HepG2 (cell line): ENCODE results near the gene NCOA5. TPM values are rescaled to one million over a fixed set of nuclear protein-coding genes. Genes with fewer than 3 reads are reported as not detected.
A peak's percentile ranks its signal among the peaks of the same experiment; 100 is the strongest.

Source experiments
- ARNT ChIP-seq: fragments of 450-650 bp; IDR thresholded peaks from 2 replicates; pipeline ENCODE4 v1.6.1; 2017
- ATF1 ChIP-seq: IDR thresholded peaks from 2 replicates; pipeline ENCODE4 v1.6.1; 2016; ENCODE audit warnings: mild to moderate bottlenecking, control low read depth
- HNF4G ChIP-seq, 2 experiments: sonication (generic) in 1 of 2; formaldehyde crosslinking in 1 of 2; IDR thresholded peaks; 2 replicates each; pipeline versions ENCODE4 v1.4.0 to v1.6.1; 2011 to 2020; ENCODE audit warnings: borderline replicate concordance in 2 of 2, low read depth in 2 of 2, mild to moderate bottlenecking in 2 of 2, low read length in 1 of 2, missing genetic modification reagents in 1 of 2, moderate library complexity in 1 of 2
- ISX ChIP-seq: sonication (generic); formaldehyde crosslinking; conservative IDR thresholded peaks from 2 replicates; pipeline ENCODE4 v1.5.0; 2020; ENCODE audit warnings: missing genetic modification reagents
- NCOA2 ChIP-seq: sonication (generic); formaldehyde crosslinking; IDR thresholded peaks from 2 replicates; pipeline ENCODE4 v1.8.0; 2022; ENCODE audit warnings: inconsistent platforms
- NCOA5 ChIP-seq: sonication (generic); formaldehyde crosslinking; IDR thresholded peaks from 2 replicates; pipeline ENCODE4 v1.4.0; 2020; ENCODE audit warnings: missing genetic modification reagents
- RERE ChIP-seq: IDR thresholded peaks from 2 replicates; pipeline ENCODE4 v1.6.1; 2016; ENCODE audit warnings: low read depth, missing genetic modification reagents, missing compliant biosample characterization
- TCF12 ChIP-seq, 2 experiments: fragments of 450-650 bp in 1 of 2; sonication (generic) in 1 of 2; formaldehyde crosslinking in 1 of 2; IDR thresholded peaks; 2 replicates each; pipeline versions ENCODE4 v1.6.1 to v1.8.0; 2017 to 2022; ENCODE audit warnings: antibody characterized with exemption in 1 of 2, mild to moderate bottlenecking in 1 of 2, missing genetic modification reagents in 1 of 2, moderate library complexity in 1 of 2
- ZNF75D ChIP-seq: sonication (generic); formaldehyde crosslinking; IDR thresholded peaks from 2 replicates; pipeline ENCODE4 v1.8.1; 2023; ENCODE audit warnings: missing genetic modification reagents, mild to moderate bottlenecking, borderline replicate concordance
- polyA plus RNA-seq, 8 experiments: library from polyadenylated mRNA; depleted of rRNA in 3 of 8; stranded (reverse) in 7 of 8; unstranded in 1 of 8; fragments of >200 nt; fragmentation: Illumina TruSeq in 4 of 8; extraction: Trizol in 4 of 8; gene quantifications; 2 replicates each; pipeline versions ENCODE4 v1.2.1 to v1.2.3, GENCODE V29; 2011 to 2016; ENCODE audit warnings: low read depth in 4 of 8, missing spikeins in 1 of 8, mixed read lengths in 1 of 8; ENCODE audit not compliant: insufficient read depth in 1 of 8
- total RNA-seq, 5 experiments: library from RNA; depleted of rRNA; stranded (reverse); fragments of >200 nt; fragmentation: Illumina TruSeq; extraction: Trizol; gene quantifications; 2 replicates each; pipeline ENCODE4 v1.2.3, GENCODE V29; 2016; ENCODE audit warnings: low read depth in 1 of 5
- TF ChIP-seq, protein P1 (sequence below): sonication (generic); formaldehyde crosslinking; conservative IDR thresholded peaks from 2 replicates; pipeline ENCODE4 v1.4.0; 2020; ENCODE audit warnings: missing genetic modification reagents
- TF ChIP-seq, protein P2 (sequence below): sonication (generic); formaldehyde crosslinking; IDR thresholded peaks from 2 replicates; pipeline ENCODE4 v1.8.1; 2023; ENCODE audit warnings: mild to moderate bottlenecking, moderate library complexity, missing genetic modification reagents
- TF ChIP-seq, protein P3 (sequence below): sonication (generic); formaldehyde crosslinking; IDR thresholded peaks from 2 replicates; pipeline ENCODE4 v1.4.0; 2020; ENCODE audit warnings: missing genetic modification reagents
- TF ChIP-seq, protein P4 (sequence below): sonication (generic); formaldehyde crosslinking; IDR thresholded peaks from 2 replicates; pipeline ENCODE4 v1.4.0; 2020; ENCODE audit warnings: missing genetic modification reagents
- TF ChIP-seq, protein P5 (sequence below): sonication (generic); formaldehyde crosslinking; IDR thresholded peaks from 2 replicates; pipeline ENCODE4 v1.4.0; 2020; ENCODE audit warnings: missing genetic modification reagents

Gene NCOA5
- total and polyA plus RNA-seq, 2 of the 13 experiments (the other 11 are each of a cell fraction or from before 2014, with no cell fraction given): 16.5 to 28.4 TPM

GRCh38 chr20:46027245-46027853, 62.4 kb downstream of the NCOA5 start (continued):
- TF ChIP-seq ISX (CRISPR knock-in tag) (0 out of 2 replicates have a peak, but pooled peaks have one; percentile 85), RERE (CRISPR knock-in tag) (no peak), ZNF75D (CRISPR knock-in tag) (no peak), NCOA2 (peak; percentile 50; the same call in 1 of the 2 replicates), ATF1 (CRISPR knock-in tag) (no peak), TCF12 (IDR thresholded peaks at IDR 0.05) (no peak), TCF12 (CRISPR knock-in tag; IDR thresholded peaks at IDR 0.05) (no peak), NCOA5 (CRISPR knock-in tag) (no peak), ARNT (no peak), HNF4G (IDR thresholded peaks at IDR 0.05; ENCODE audit: borderline replicate concordance, low read depth, low read length) (no peak), HNF4G (CRISPR knock-in tag; IDR thresholded peaks at IDR 0.05; ENCODE audit: borderline replicate concordance, low read depth) (no peak)
- TF ChIP-seq, protein P1, sequence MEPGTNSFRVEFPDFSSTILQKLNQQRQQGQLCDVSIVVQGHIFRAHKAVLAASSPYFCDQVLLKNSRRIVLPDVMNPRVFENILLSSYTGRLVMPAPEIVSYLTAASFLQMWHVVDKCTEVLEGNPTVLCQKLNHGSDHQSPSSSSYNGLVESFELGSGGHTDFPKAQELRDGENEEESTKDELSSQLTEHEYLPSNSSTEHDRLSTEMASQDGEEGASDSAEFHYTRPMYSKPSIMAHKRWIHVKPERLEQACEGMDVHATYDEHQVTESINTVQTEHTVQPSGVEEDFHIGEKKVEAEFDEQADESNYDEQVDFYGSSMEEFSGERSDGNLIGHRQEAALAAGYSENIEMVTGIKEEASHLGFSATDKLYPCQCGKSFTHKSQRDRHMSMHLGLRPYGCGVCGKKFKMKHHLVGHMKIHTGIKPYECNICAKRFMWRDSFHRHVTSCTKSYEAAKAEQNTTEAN (CRISPR knock-in tag): peak; percentile 64; the same call in 1 of the 2 replicates
- TF ChIP-seq, protein P2, sequence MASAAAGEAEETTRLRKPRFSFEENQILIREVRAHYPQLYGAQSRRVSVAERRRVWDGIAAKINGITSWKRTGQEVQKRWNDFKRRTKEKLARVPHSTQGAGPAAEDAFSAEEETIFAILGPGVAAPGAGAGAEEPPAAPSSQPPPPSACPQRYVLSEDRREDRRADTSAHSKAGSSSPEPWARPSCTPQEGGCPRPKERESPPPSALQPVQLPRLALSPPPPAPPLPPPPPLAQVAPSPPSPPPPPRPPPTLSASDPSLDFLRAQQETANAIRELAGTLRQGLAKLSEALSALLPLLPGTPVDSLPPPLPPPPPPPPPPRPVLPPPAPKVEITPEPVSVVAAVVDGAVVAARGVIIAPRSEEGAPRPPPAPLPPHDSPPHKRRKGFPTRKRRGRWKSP: no peak
- TF ChIP-seq, protein P3, sequence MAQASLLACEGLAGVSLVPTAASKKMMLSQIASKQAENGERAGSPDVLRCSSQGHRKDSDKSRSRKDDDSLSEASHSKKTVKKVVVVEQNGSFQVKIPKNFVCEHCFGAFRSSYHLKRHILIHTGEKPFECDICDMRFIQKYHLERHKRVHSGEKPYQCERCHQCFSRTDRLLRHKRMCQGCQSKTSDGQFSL (CRISPR knock-in tag): no peak
- TF ChIP-seq, protein P4, sequence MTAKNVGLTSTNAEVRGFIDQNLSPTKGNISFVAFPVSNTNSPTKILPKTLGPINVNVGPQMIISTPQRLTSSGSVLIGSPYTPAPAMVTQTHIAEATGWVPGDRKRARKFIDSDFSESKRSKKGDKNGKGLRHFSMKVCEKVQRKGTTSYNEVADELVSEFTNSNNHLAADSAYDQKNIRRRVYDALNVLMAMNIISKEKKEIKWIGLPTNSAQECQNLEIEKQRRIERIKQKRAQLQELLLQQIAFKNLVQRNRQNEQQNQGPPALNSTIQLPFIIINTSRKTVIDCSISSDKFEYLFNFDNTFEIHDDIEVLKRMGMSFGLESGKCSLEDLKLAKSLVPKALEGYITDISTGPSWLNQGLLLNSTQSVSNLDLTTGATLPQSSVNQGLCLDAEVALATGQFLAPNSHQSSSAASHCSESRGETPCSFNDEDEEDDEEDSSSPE (CRISPR knock-in tag): no peak
- TF ChIP-seq, protein P5, sequence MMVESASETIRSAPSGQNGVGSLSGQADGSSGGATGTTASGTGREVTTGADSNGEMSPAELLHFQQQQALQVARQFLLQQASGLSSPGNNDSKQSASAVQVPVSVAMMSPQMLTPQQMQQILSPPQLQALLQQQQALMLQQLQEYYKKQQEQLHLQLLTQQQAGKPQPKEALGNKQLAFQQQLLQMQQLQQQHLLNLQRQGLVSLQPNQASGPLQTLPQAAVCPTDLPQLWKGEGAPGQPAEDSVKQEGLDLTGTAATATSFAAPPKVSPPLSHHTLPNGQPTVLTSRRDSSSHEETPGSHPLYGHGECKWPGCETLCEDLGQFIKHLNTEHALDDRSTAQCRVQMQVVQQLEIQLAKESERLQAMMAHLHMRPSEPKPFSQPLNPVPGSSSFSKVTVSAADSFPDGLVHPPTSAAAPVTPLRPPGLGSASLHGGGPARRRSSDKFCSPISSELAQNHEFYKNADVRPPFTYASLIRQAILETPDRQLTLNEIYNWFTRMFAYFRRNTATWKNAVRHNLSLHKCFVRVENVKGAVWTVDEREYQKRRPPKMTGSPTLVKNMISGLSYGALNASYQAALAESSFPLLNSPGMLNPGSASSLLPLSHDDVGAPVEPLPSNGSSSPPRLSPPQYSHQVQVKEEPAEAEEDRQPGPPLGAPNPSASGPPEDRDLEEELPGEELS (CRISPR knock-in tag): no peak
